HG03139 (cell line): ENCODE measurements around the gene BAZ2B.

ENCODE experiments used
- ATAC-seq: cut with Tn5 transposase; IDR thresholded peaks from one replicate; pipeline ENCODE4 v1.9.1; 2021; ENCODE audit not compliant: unreplicated experiment

Gene BAZ2B

DNA sequence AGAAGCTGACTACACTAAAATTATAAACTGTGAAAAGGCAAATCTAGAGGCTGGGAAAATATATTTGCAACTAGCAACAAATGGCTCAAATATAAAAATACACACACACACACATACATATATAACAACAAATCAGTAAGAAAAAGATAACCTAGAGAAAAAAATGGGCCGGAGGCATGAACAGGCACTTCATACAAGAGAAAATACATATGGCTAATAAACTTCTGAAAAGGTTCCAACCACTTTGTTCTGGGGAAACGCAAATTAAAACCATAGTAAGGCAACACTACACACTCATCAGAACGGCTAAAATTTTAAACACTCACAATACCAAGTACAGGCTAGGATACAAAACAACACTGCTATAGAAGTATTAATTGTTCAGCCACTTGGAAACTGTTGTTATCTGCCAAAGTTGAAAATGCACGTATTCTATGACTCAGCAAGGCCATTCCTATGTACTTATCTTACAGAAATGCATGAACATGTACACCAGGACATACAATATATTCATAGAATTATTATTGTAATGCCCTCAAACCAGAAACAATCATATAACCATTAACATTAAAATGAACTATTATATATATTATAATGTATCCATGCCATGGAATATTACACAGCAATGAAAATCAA lies 345.5 kb downstream of the BAZ2B start:
- no peak for ATAC-seq
